Measurements from ENCODE around the gene ADARB2. TPM values are rescaled to one million over a fixed set of nuclear protein-coding genes. Genes with fewer than 3 reads are reported as not detected.
"Not testable (repeated sequence)": the region's sequence is repeated elsewhere in the genome, so short reads cannot be mapped to it uniquely, and the experiment has no call there.

The ADARB2 gene
- total RNA-seq, 1 donor from 2014 or later, result not detected

GRCh38 chr10:1399431-1400100, 337.8 kb downstream of the ADARB2 start:
- no peak for DNase-seq (ENCODE audit: low spot score)

GRCh38 chr10:1398626-1399410, 338.5 kb downstream of the ADARB2 start:
- DNase-seq (ENCODE audit: low spot score), result no peak

GRCh38 chr10:1398116-1398515, 339.2 kb downstream of the ADARB2 start:
- not testable (repeated sequence) for DNase-seq (ENCODE audit: low spot score)

- no peak for DNase-seq (ENCODE audit: low spot score)
Measured at GRCh38 chr10:1396297-1396635, 341.1 kb downstream of the ADARB2 start.

- DNase-seq (ENCODE audit: low spot score), result no peak
Measured at GRCh38 chr10:1395481-1396296, 341.6 kb downstream of the ADARB2 start.

GRCh38 chr10:1395025-1395480, 342.3 kb downstream of the ADARB2 start:
- no peak for DNase-seq (ENCODE audit: low spot score)

- DNase-seq (ENCODE audit: low spot score), result no peak
Measured at GRCh38 chr10:1394155-1394912, 343.0 kb downstream of the ADARB2 start.

- no peak for DNase-seq (ENCODE audit: low spot score)
Measured at GRCh38 chr10:1393481-1393880, 343.8 kb downstream of the ADARB2 start.

- DNase-seq (ENCODE audit: low spot score), result no peak
Measured at GRCh38 chr10:1392127-1392526, 345.2 kb downstream of the ADARB2 start.

- DNase-seq (ENCODE audit: low spot score), result no peak
Measured at GRCh38 chr10:1390200-1390599, 347.1 kb downstream of the ADARB2 start.

GRCh38 chr10:1384026-1384425, 353.3 kb downstream of the ADARB2 start:
- no peak for DNase-seq (ENCODE audit: low spot score)

GRCh38 chr10:1382711-1383110, 354.6 kb downstream of the ADARB2 start:
- DNase-seq (ENCODE audit: low spot score), result no peak

GRCh38 chr10:1381339-1381738, 356.0 kb downstream of the ADARB2 start:
- no peak for DNase-seq (ENCODE audit: low spot score)

GRCh38 chr10:1380088-1380671, 357.1 kb downstream of the ADARB2 start:
- no peak for DNase-seq (ENCODE audit: low spot score)

GRCh38 chr10:1379601-1380000, 357.7 kb downstream of the ADARB2 start:
- DNase-seq (ENCODE audit: low spot score), result no peak

- DNase-seq (ENCODE audit: low spot score), result no peak
Measured at GRCh38 chr10:1378473-1378872, 358.9 kb downstream of the ADARB2 start.

- no peak for DNase-seq (ENCODE audit: low spot score)
Measured at GRCh38 chr10:1377740-1378397, 359.5 kb downstream of the ADARB2 start.

GRCh38 chr10:1377231-1377630, 360.1 kb downstream of the ADARB2 start:
- no peak for DNase-seq (ENCODE audit: low spot score)

GRCh38 chr10:1376384-1376945, 360.9 kb downstream of the ADARB2 start:
- DNase-seq (ENCODE audit: low spot score), result no peak

All from umbilical cord (tissue), 2 donors.